GM23248 (cell line): ENCODE measurements around the gene SLC12A3. TPM values are rescaled to one million over a fixed set of nuclear protein-coding genes. Genes with fewer than 3 reads are reported as not detected.
"Not testable (repeated sequence)": the region's sequence is repeated elsewhere in the genome, so short reads cannot be mapped to it uniquely, and the experiment has no call there.

Source experiments
- DNase-seq: peaks from one replicate; pipeline ENCODE4 v3.0.0-alpha.2; 2015
- H2AFZ ChIP-seq: fragments of 200-600 bp; sonication (generic); 2 replicates; pipeline ENCODE4 v1.6.1; 2016; ENCODE audit warnings: antibody characterized with exemption
- H3F3A ChIP-seq: fragments of 200-600 bp; sonication (generic); 2 replicates; pipeline ENCODE4 v1.6.1; 2016; ENCODE audit warnings: mild to moderate bottlenecking, antibody characterized with exemption, mixed run types; ENCODE audit not compliant: insufficient read depth
- H3K27ac ChIP-seq: fragments of 200-600 bp; sonication (generic); 2 replicates; pipeline ENCODE4 v1.5.1; 2016; ENCODE audit warnings: mild to moderate bottlenecking
- H3K27me3 ChIP-seq: fragments of 200-600 bp; sonication (generic); replicated peaks from 2 replicates; pipeline ENCODE4 v1.6.1; 2016; ENCODE audit warnings: mild to moderate bottlenecking; ENCODE audit not compliant: insufficient read depth
- H3K36me3 ChIP-seq: fragments of 200-600 bp; sonication (generic); 2 replicates; pipeline ENCODE4 v1.6.1; 2016; ENCODE audit warnings: low read depth, mild to moderate bottlenecking
- H3K4me1 ChIP-seq: fragments of 200-600 bp; sonication (generic); 2 replicates; pipeline ENCODE4 v1.6.1; 2016; ENCODE audit warnings: mild to moderate bottlenecking; ENCODE audit not compliant: insufficient read depth
- H3K4me2 ChIP-seq: fragments of 200-600 bp; sonication (generic); one replicate; pipeline ENCODE4 v1.6.1; 2016; ENCODE audit warnings: mild to moderate bottlenecking; ENCODE audit not compliant: unreplicated experiment
- H3K4me3 ChIP-seq: fragments of 200-600 bp; sonication (generic); 2 replicates; pipeline ENCODE4 v1.5.1; 2016; ENCODE audit warnings: mild to moderate bottlenecking
- H3K79me2 ChIP-seq: fragments of 200-600 bp; sonication (generic); 2 replicates; pipeline ENCODE4 v1.6.1; 2016; ENCODE audit warnings: mild to moderate bottlenecking; ENCODE audit not compliant: insufficient read depth
- H3K9ac ChIP-seq: fragments of 200-600 bp; sonication (generic); 2 replicates; pipeline ENCODE4 v1.6.1; 2016; ENCODE audit warnings: mild to moderate bottlenecking
- H3K9me2 ChIP-seq: fragments of 200-600 bp; sonication (generic); 2 replicates; pipeline ENCODE4 v1.6.1; 2016; ENCODE audit warnings: mixed run types, mild to moderate bottlenecking, moderate library complexity; ENCODE audit not compliant: insufficient read depth
- H3K9me3 ChIP-seq: fragments of 200-600 bp; sonication (generic); one replicate; pipeline ENCODE4 v1.6.1; 2017; ENCODE audit warnings: low read depth
- H4K20me1 ChIP-seq: fragments of 200-600 bp; sonication (generic); 2 replicates; pipeline ENCODE4 v1.6.0; 2016; ENCODE audit not compliant: insufficient read depth
- EZH2 ChIP-seq: fragments of 200-600 bp; sonication (generic); IDR thresholded peaks from 2 replicates; pipeline ENCODE4 v1.6.1; 2018; ENCODE audit warnings: antibody characterized with exemption, mild to moderate bottlenecking; ENCODE audit not compliant: insufficient read depth, poor library complexity, severe bottlenecking
- EZH2phosphoT487 ChIP-seq: fragments of 200-600 bp; sonication (generic); IDR thresholded peaks from 2 replicates; pipeline ENCODE4 v1.6.1; 2018; ENCODE audit warnings: antibody characterized with exemption, moderate library complexity, mild to moderate bottlenecking, low read depth; ENCODE audit not compliant: insufficient read depth
- WGBS, 2 experiments: methylation state at CpG; one replicate each; pipeline ENCODE4 v1.1.6; 2015 to 2017; ENCODE audit warnings: low lambda C conversion rate in 2 of 2, low coverage in 1 of 2; ENCODE audit errors: missing lambda C conversion rate in 2 of 2; 5-methylcytosine and 5-hydroxymethylcytosine counted together
- in situ Hi-C: fragments of 300-500 bp; cut with MboI; formaldehyde crosslinking; loops from 2 replicates; pipeline ENCODE4 v1.15.0; 2020
- polyA plus RNA-seq: library from polyadenylated mRNA; unstranded; fragments of >200 nt; fragmentation: Nextera tagmentation; extraction: Ambion mirVana; gene quantifications from 2 replicates; pipeline ENCODE4 v1.2.1, GENCODE V29; 2016
- total RNA-seq: library from RNA; depleted of rRNA; stranded (reverse); fragments of >200 nt; shearing (Covaris generic); gene quantifications from 2 replicates; pipeline ENCODE4 v1.2.3, GENCODE V29; 2014

Gene SLC12A3
- total and polyA plus RNA-seq, 2 experiments from 2014 or later: not detected

GRCh38 chr16:56883586-56883985 lies 18.6 kb downstream of the SLC12A3 start:
- H3K36me3 ChIP-seq: no peaks in the 10 kb centered on the region
- H2AFZ ChIP-seq: no peak overlapping the region
- H3K27me3 ChIP-seq: no peaks in the 10 kb centered on the region
- no peak overlapping the region for H3K9ac ChIP-seq
- no peaks in the 10 kb centered on the region for H3K79me2 ChIP-seq
- no peak overlapping the region for H3K4me3 ChIP-seq
- no peaks in the 10 kb centered on the region for H4K20me1 ChIP-seq
- DNase-seq: no peak
- H3K9me3 ChIP-seq: no peaks in the 10 kb centered on the region
- no peak overlapping the region for H3K4me2 ChIP-seq
- H3K4me1 ChIP-seq: no peaks in the 10 kb centered on the region
- WGBS, 2 experiments: 70 to 80% methylated on average over 2 of the region's 2 CpGs
- in situ Hi-C loops: no loop called here
- H3F3A ChIP-seq: no peaks in the 10 kb centered on the region
- H3K27ac ChIP-seq: no peak overlapping the region
- TF ChIP-seq EZH2phosphoT487: no peak
- no peak for TF ChIP-seq EZH2
- H3K9me2 ChIP-seq: no peaks in the 10 kb centered on the region

GRCh38 chr16:56884026-56884582 lies 19.1 kb downstream of the SLC12A3 start:
- in situ Hi-C loops: no loop called here
- Histone ChIP-seq H3K9me3 (no peaks in the 10 kb centered on the region), H2AFZ (no peak overlapping the region), H3K9ac (no peak overlapping the region), H3F3A (no peaks in the 10 kb centered on the region), H3K9me2 (no peaks in the 10 kb centered on the region), H3K4me2 (no peak overlapping the region), H4K20me1 (no peaks in the 10 kb centered on the region), H3K79me2 (no peaks in the 10 kb centered on the region), H3K4me3 (no peak overlapping the region), H3K27me3 (no peaks in the 10 kb centered on the region), H3K27ac (no peak overlapping the region), H3K36me3 (no peaks in the 10 kb centered on the region), H3K4me1 (no peaks in the 10 kb centered on the region)
- WGBS, 2 experiments: 92 to 97% methylated on average over 12 to 14 of the region's 14 CpGs
- no peak for DNase-seq
- no peak for TF ChIP-seq EZH2phosphoT487
- no peak for TF ChIP-seq EZH2

GRCh38 chr16:56884929-56885328 lies 19.9 kb downstream of the SLC12A3 start:
- H3K4me3 ChIP-seq, H3K27ac ChIP-seq, H3K79me2 ChIP-seq, H3F3A ChIP-seq, H4K20me1 ChIP-seq, DNase-seq, in situ Hi-C loops, H3K36me3 ChIP-seq, H3K27me3 ChIP-seq, H3K9me3 ChIP-seq, H3K4me1 ChIP-seq, H3K9ac ChIP-seq, H3K4me2 ChIP-seq, H3K9me2 ChIP-seq, H2AFZ ChIP-seq: not testable (repeated sequence)
- 88 to 89% methylated on average over 13 of the region's 13 CpGs for WGBS, 2 experiments

GRCh38 chr16:56885446-56886162 lies 20.6 kb downstream of the SLC12A3 start:
- Histone ChIP-seq H3K27ac (no peak overlapping the region), H3K36me3 (no peaks in the 10 kb centered on the region), H3F3A (no peaks in the 10 kb centered on the region), H3K4me1 (no peaks in the 10 kb centered on the region), H3K9ac (no peak overlapping the region), H3K27me3 (no peaks in the 10 kb centered on the region), H3K9me2 (no peaks in the 10 kb centered on the region), H2AFZ (no peak overlapping the region), H3K4me2 (no peak overlapping the region), H3K4me3 (no peak overlapping the region), H4K20me1 (no peaks in the 10 kb centered on the region), H3K9me3 (no peaks in the 10 kb centered on the region), H3K79me2 (no peaks in the 10 kb centered on the region)
- in situ Hi-C loops: no loop called here
- 68 to 73% methylated on average over 9 of the region's 9 CpGs for WGBS, 2 experiments
- TF ChIP-seq EZH2 (no peak), EZH2phosphoT487 (no peak)
- no peak for DNase-seq

GRCh38 chr16:56886296-56886695 lies 21.3 kb downstream of the SLC12A3 start:
- H3K9me3 ChIP-seq: no peaks in the 10 kb centered on the region
- no peak overlapping the region for H3K27ac ChIP-seq
- H3K27me3 ChIP-seq: no peaks in the 10 kb centered on the region
- in situ Hi-C loops: no loop called here
- H3K4me3 ChIP-seq: no peak overlapping the region
- no peaks in the 10 kb centered on the region for H3K36me3 ChIP-seq
- TF ChIP-seq EZH2phosphoT487 (no peak), EZH2 (no peak)
- no peaks in the 10 kb centered on the region for H3F3A ChIP-seq
- no peak overlapping the region for H2AFZ ChIP-seq
- no peaks in the 10 kb centered on the region for H3K9me2 ChIP-seq
- H4K20me1 ChIP-seq: no peaks in the 10 kb centered on the region
- no peak overlapping the region for H3K9ac ChIP-seq
- 83 to 96% methylated on average over 9 to 12 of the region's 12 CpGs for WGBS, 2 experiments
- no peaks in the 10 kb centered on the region for H3K4me1 ChIP-seq
- no peaks in the 10 kb centered on the region for H3K79me2 ChIP-seq
- H3K4me2 ChIP-seq: no peak overlapping the region
- no peak for DNase-seq
